H9 (cell line): ENCODE data around the gene MTFP1. TPM values are rescaled to one million over a fixed set of nuclear protein-coding genes. Genes with fewer than 3 reads are reported as not detected.

ENCODE experiments used
- DNase-seq: peaks from one replicate; pipeline ENCODE4 v3.0.0-alpha.2; 2017
- H2AFZ ChIP-seq: one replicate; pipeline ENCODE4 v1.6.1; 2013; ENCODE audit warnings: mild to moderate bottlenecking, low read length, control low read depth, moderate library complexity
- H2AK5ac ChIP-seq: 2 replicates; pipeline ENCODE4 v1.6.1; 2013; ENCODE audit warnings: low read length, control low read depth, mixed read lengths; ENCODE audit not compliant: insufficient read length
- H2BK120ac ChIP-seq: one replicate; pipeline ENCODE4 v1.6.1; 2013; ENCODE audit warnings: low read depth, mild to moderate bottlenecking, low read length, control low read depth, inconsistent platforms; ENCODE audit not compliant: poor library complexity, severe bottlenecking
- H2BK12ac ChIP-seq: 2 replicates; pipeline ENCODE4 v1.6.1; 2013; ENCODE audit warnings: low read length, control low read depth, mixed read lengths, low read depth; ENCODE audit not compliant: insufficient read length
- H2BK15ac ChIP-seq: 2 replicates; pipeline ENCODE4 v1.6.1; 2013; ENCODE audit warnings: low read depth, low read length, control low read depth
- H2BK20ac ChIP-seq: one replicate; pipeline ENCODE4 v1.6.1; 2013; ENCODE audit warnings: low read depth, mild to moderate bottlenecking, low read length, control low read depth, inconsistent platforms; ENCODE audit not compliant: poor library complexity, severe bottlenecking
- H2BK5ac ChIP-seq: 2 replicates; pipeline ENCODE4 v1.6.1; 2013; ENCODE audit warnings: low read length, control low read depth, mixed read lengths; ENCODE audit not compliant: insufficient read length
- H3K14ac ChIP-seq: 2 replicates; pipeline ENCODE4 v1.6.1; 2013; ENCODE audit warnings: low read length, control low read depth; ENCODE audit not compliant: insufficient read depth
- H3K18ac ChIP-seq: 2 replicates; pipeline ENCODE4 v1.6.1; 2013; ENCODE audit warnings: low read depth, mild to moderate bottlenecking, mixed read lengths, low read length, control low read depth; ENCODE audit not compliant: insufficient read length
- H3K23ac ChIP-seq: 2 replicates; pipeline ENCODE4 v1.6.1; 2013; ENCODE audit warnings: low read length, control low read depth, mixed read lengths, low read depth; ENCODE audit not compliant: insufficient read length
- H3K23me2 ChIP-seq: 2 replicates; pipeline ENCODE4 v1.6.1; 2013; ENCODE audit warnings: low read depth, mild to moderate bottlenecking, mixed read lengths, low read length, control low read depth; ENCODE audit not compliant: insufficient read length, poor library complexity, severe bottlenecking
- H3K27ac ChIP-seq: 2 replicates; pipeline ENCODE4 v1.5.1; 2013; ENCODE audit warnings: low read length, control low read depth, mixed read lengths, low read depth; ENCODE audit not compliant: insufficient read length
- H3K27me3 ChIP-seq: 2 replicates; pipeline ENCODE4 v1.6.1; 2013; ENCODE audit warnings: low read length, control low read depth, inconsistent platforms; ENCODE audit not compliant: insufficient read depth
- H3K4ac ChIP-seq: 2 replicates; pipeline ENCODE4 v1.6.1; 2013; ENCODE audit warnings: low read depth, mild to moderate bottlenecking, control low read depth, inconsistent platforms, low read length, moderate library complexity
- H3K4me1 ChIP-seq: 2 replicates; pipeline ENCODE4 v1.6.1; 2013; ENCODE audit warnings: low read length, control low read depth, inconsistent platforms; ENCODE audit not compliant: insufficient read depth
- H3K4me2 ChIP-seq: 2 replicates; pipeline ENCODE4 v1.6.1; 2013; ENCODE audit warnings: low read length, control low read depth, mixed read lengths; ENCODE audit not compliant: insufficient read length, insufficient read depth
- H3K56ac ChIP-seq: 2 replicates; pipeline ENCODE4 v1.6.1; 2013; ENCODE audit warnings: low read depth, mild to moderate bottlenecking, mixed read lengths, low read length, control low read depth; ENCODE audit not compliant: insufficient read length
- H3K79me1 ChIP-seq: 2 replicates; pipeline ENCODE4 v1.6.1; 2013; ENCODE audit warnings: low read depth, mild to moderate bottlenecking, moderate library complexity, low read length, control low read depth, inconsistent platforms; ENCODE audit not compliant: insufficient read depth, poor library complexity, severe bottlenecking
- H3K79me2 ChIP-seq: 2 replicates; pipeline ENCODE4 v1.6.1; 2013; ENCODE audit warnings: low read length, control low read depth, inconsistent platforms; ENCODE audit not compliant: insufficient read depth
- H3K9ac ChIP-seq: 2 replicates; pipeline ENCODE4 v1.6.1; 2013; ENCODE audit warnings: low read length, control low read depth, mixed read lengths; ENCODE audit not compliant: insufficient read length; ENCODE audit errors: extremely low read depth
- H3K9me3 ChIP-seq: one replicate; pipeline ENCODE4 v1.6.1; 2013; ENCODE audit warnings: low read depth, low read length, inconsistent platforms; ENCODE audit not compliant: control insufficient read depth
- H3T11ph ChIP-seq: one replicate; pipeline ENCODE4 v1.6.1; 2013; ENCODE audit warnings: mild to moderate bottlenecking, low read length, control low read depth, inconsistent platforms
- H4K20me1 ChIP-seq: one replicate; pipeline ENCODE4 v1.6.1; 2013; ENCODE audit not compliant: control insufficient read depth, insufficient read length, insufficient read depth
- H4K5ac ChIP-seq: 2 replicates; pipeline ENCODE4 v1.6.1; 2013; ENCODE audit warnings: low read depth, mild to moderate bottlenecking, mixed read lengths, low read length, control low read depth; ENCODE audit not compliant: insufficient read length
- H4K8ac ChIP-seq: replicated peaks from 2 replicates; pipeline ENCODE4 v1.6.1; 2013; ENCODE audit warnings: low read length, control low read depth, mixed read lengths, low read depth; ENCODE audit not compliant: insufficient read length
- H4K91ac ChIP-seq: 2 replicates; pipeline ENCODE4 v1.6.1; 2013; ENCODE audit warnings: low read depth, mild to moderate bottlenecking, moderate library complexity, mixed read lengths, low read length, control low read depth; ENCODE audit not compliant: insufficient read length
- H3K27ac Mint-ChIP-seq, 3 experiments: 2 replicates in 2 of 3; 3 replicates in 1 of 3; pipeline ENCODE4 v1.8.0; 2020 to 2021; ENCODE audit warnings: mixed read lengths in 3 of 3, mild to moderate bottlenecking in 1 of 3, moderate library complexity in 1 of 3
- H3K27me3 Mint-ChIP-seq: 2 replicates; pipeline ENCODE4 v1.8.0; 2021; ENCODE audit warnings: low read depth, mild to moderate bottlenecking, moderate library complexity, mixed read lengths
- H3K36me3 Mint-ChIP-seq, 3 experiments: 2 replicates in 2 of 3; 3 replicates in 1 of 3; pipeline ENCODE4 v1.8.0; 2020 to 2021; ENCODE audit warnings: low read depth in 3 of 3, mixed read lengths in 3 of 3; ENCODE audit not compliant: insufficient read depth in 1 of 3
- H3K4me1 Mint-ChIP-seq, 2 experiments: 2 replicates each; pipeline ENCODE4 v1.8.0; 2020; ENCODE audit warnings: mixed read lengths in 2 of 2
- H3K4me3 Mint-ChIP-seq, 2 experiments: 2 replicates in 1 of 2; 3 replicates in 1 of 2; pipeline ENCODE4 v1.8.0; 2020 to 2021; ENCODE audit warnings: mild to moderate bottlenecking in 2 of 2, mixed read lengths in 2 of 2, moderate library complexity in 1 of 2
- H3K9me3 Mint-ChIP-seq, 2 experiments: 2 replicates in 1 of 2; 3 replicates in 1 of 2; pipeline ENCODE4 v1.8.0; 2020; ENCODE audit warnings: mild to moderate bottlenecking in 2 of 2, mixed read lengths in 2 of 2, moderate library complexity in 1 of 2
- WGBS: extraction: QIAGEN DNeasy Blood & Tissue Kit; methylation state at CpG from one replicate; pipeline ENCODE4 v1.1.7; 2013; ENCODE audit warnings: missing lambda C conversion rate, low lambda C conversion rate, mixed read lengths; ENCODE audit not compliant: insufficient read length; ENCODE audit errors: extremely low coverage; 5-methylcytosine and 5-hydroxymethylcytosine counted together
- total RNA-seq: library from RNA; stranded (reverse); gene quantifications from 2 replicates; pipeline ENCODE4 v1.2.1, GENCODE V29; 2021
- TF ChIP-seq, protein P1 (sequence below): fragments of 200-600 bp; sonication (generic); conservative IDR thresholded peaks from 3 replicates; pipeline ENCODE4 v1.8.0; 2021; ENCODE audit warnings: antibody characterized with exemption, mild to moderate bottlenecking

Gene MTFP1
- total RNA-seq, 1 experiment from 2014 or later = 46.8 TPM

DNA sequence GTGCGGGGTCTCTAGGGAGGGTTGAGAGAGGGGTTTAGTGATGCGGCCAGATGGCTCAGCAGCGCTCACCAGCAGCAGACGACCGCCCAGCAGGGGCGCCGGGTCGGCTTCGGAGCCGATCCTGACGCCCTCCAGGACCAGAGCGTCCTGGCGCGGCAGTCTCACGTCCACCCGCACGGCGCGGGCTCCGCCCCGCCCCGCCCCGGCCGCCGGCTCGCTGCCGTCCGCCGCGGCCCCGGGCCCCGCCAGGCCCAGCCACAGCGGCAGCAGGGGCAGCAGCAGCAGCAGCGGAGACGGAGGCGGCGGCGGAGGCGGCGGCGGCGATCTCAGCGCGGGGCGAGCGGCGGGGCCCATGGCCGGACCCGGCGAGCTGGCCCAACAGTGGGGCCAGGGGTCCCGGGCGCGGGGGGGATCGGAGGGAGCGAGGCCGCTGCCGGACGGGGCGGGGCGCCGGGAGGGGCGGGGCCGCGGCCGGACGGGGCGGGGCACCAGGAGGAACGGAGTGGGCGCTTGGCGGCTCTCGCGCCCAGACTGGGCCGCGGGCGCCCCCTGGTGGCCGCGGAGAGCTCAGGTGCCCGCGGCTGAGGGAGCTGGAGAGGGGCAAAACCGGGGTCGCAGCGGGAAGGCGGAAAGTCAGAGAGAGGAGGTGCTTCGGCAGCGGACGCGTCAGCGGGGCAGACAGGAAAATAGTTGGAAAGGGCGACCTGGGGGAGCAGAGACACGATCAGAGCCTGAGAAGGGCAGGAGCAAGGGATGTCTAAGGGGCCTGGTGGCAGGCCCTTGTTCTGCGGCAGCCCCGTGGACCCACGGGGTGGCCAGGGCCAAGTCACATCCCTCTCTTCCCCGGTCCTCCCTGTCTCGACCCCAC, 38.4 kb upstream of the MTFP1 start, which contains the start of gene RNF215:
Gene RNF215 (minus strand): TSS at position 452 of the 868 bp plus-strand sequence. CDS start 98 bp downstream, at position 354.
- Histone ChIP-seq H3K79me2 (no peaks in the 10 kb centered on the region), H3K79me1 (no peaks in the 10 kb centered on the region), H4K91ac (no peak within 1 kb of the TSS), H3K56ac (no peak within 1 kb of the TSS), H3K23ac (no peak within 1 kb of the TSS), H2BK15ac (no peak within 1 kb of the TSS), H3K4ac (no peak within 1 kb of the TSS), H2AFZ (no peak within 1 kb of the TSS), H3K9ac (no peak within 1 kb of the TSS), H3K4me1 (no peaks in the 10 kb centered on the region; the same call in 1 of the 2 replicates), H3K14ac (no peak within 1 kb of the TSS; the same call in 1 of the 2 replicates), H3K27me3 (no peaks in the 10 kb centered on the region), H2AK5ac (no peak within 1 kb of the TSS), H3K9me3 (no peaks in the 10 kb centered on the region), H2BK120ac (no peak within 1 kb of the TSS), H2BK12ac (no peak within 1 kb of the TSS), H3K27ac (no peak within 1 kb of the TSS), H3T11ph (no peak within 1 kb of the TSS), H3K4me2 (peak within 1 kb of the TSS; percentile 67), H2BK20ac (no peak within 1 kb of the TSS), H4K8ac (no peak within 1 kb of the TSS), H2BK5ac (no peak within 1 kb of the TSS), H4K5ac (no peak within 1 kb of the TSS), H3K23me2 (peaks cover 6% of the 10 kb centered on the region), H3K18ac (no peak within 1 kb of the TSS), H4K20me1 (no peaks in the 10 kb centered on the region)
- peaks cover 17 to 22% of the 10 kb centered on the region in 2 experiments for H3K4me1 Mint-ChIP-seq
- no CpG with 5 or more reads among the region's 95 CpGs for WGBS
- peaks cover 0 to 16% (median 13%) of the 10 kb centered on the region in 3 experiments; a peak in 6 of 7 replicates for H3K36me3 Mint-ChIP-seq
- H3K9me3 Mint-ChIP-seq = peaks cover 8 to 11% of the 10 kb centered on the region in 2 experiments; a peak in 4 of 5 replicates
- peak within 1 kb of the TSS in 1 of 3 experiments; percentile 82; a peak in 3 of 7 replicates for H3K27ac Mint-ChIP-seq
- peaks cover 4% of the 10 kb centered on the region for H3K27me3 Mint-ChIP-seq
- TF ChIP-seq, protein P1, sequence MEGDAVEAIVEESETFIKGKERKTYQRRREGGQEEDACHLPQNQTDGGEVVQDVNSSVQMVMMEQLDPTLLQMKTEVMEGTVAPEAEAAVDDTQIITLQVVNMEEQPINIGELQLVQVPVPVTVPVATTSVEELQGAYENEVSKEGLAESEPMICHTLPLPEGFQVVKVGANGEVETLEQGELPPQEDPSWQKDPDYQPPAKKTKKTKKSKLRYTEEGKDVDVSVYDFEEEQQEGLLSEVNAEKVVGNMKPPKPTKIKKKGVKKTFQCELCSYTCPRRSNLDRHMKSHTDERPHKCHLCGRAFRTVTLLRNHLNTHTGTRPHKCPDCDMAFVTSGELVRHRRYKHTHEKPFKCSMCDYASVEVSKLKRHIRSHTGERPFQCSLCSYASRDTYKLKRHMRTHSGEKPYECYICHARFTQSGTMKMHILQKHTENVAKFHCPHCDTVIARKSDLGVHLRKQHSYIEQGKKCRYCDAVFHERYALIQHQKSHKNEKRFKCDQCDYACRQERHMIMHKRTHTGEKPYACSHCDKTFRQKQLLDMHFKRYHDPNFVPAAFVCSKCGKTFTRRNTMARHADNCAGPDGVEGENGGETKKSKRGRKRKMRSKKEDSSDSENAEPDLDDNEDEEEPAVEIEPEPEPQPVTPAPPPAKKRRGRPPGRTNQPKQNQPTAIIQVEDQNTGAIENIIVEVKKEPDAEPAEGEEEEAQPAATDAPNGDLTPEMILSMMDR = peak; percentile 97
- DNase-seq = peak; percentile 94
- H3K4me3 Mint-ChIP-seq = peak within 1 kb of the TSS; percentile 87 to 92
